B cell (primary cell): ENCODE results near the gene CKAP5. TPM values are rescaled to one million over a fixed set of nuclear protein-coding genes. Genes with fewer than 3 reads are reported as not detected.

Experiments used
- ATAC-seq: fragments of 200-7000 bp; cut with Tn5 transposase; one replicate; pipeline ENCODE4 v1.10.0; 2021; ENCODE audit warnings: low read depth, mild to moderate bottlenecking, moderate number of reproducible peaks, moderate library complexity
- CTCF ChIA-PET: fragments of 350-600 bp; sonication (Branson Sonifier 250); formaldehyde crosslinking; loops from one replicate; lab custom pipeline; 2021; ENCODE audit warnings: antibody characterized with exemption, inconsistent platforms; lab: Charles Lee
- POLR2A ChIA-PET: fragments of 350-600 bp; sonication (Branson Sonifier 250); formaldehyde crosslinking; loops from one replicate; lab custom pipeline; 2021; ENCODE audit warnings: antibody characterized with exemption; lab: Charles Lee
- DNase-seq: peaks from one replicate; pipeline ENCODE4 v3.0.0; 2013
- H2AFZ ChIP-seq: 2 replicates; pipeline ENCODE4 v1.6.1; 2012; ENCODE audit warnings: mild to moderate bottlenecking, low read depth, low read length; ENCODE audit not compliant: insufficient read depth, poor library complexity, severe bottlenecking
- H3K27ac ChIP-seq, 2 donors: 1 replicate in 1 of 2; 2 replicates in 1 of 2; pipeline ENCODE4 v1.5.1; 2012 to 2013; ENCODE audit warnings: low read length in 2 of 2, mild to moderate bottlenecking in 2 of 2, moderate library complexity in 1 of 2
- H3K27me3 ChIP-seq, 4 experiments: fragments of 200-600 bp in 1 of 4; sonication (generic) in 1 of 4; replicated peaks in 1 of 4; 1 replicate in 2 of 4; 2 replicates in 2 of 4; pipeline versions ENCODE4 v1.6.1 to v1.7.0; 2013 to 2016; ENCODE audit warnings: low read length in 3 of 4, mild to moderate bottlenecking in 2 of 4, mixed read lengths in 1 of 4, moderate library complexity in 1 of 4; ENCODE audit not compliant: insufficient read depth in 4 of 4, control insufficient read depth in 3 of 4; ENCODE audit errors: control extremely low read depth in 1 of 4
- H3K36me3 ChIP-seq, 2 experiments: replicated peaks in 1 of 2; 1 replicate in 1 of 2; 2 replicates in 1 of 2; pipeline versions ENCODE4 v1.6.1 to v1.7.1; 2013; ENCODE audit warnings: low read length in 1 of 2; ENCODE audit not compliant: insufficient read depth in 2 of 2, control insufficient read depth in 1 of 2; ENCODE audit errors: control extremely low read depth in 1 of 2, extremely low read depth in 1 of 2
- H3K4me1 ChIP-seq, 2 donors: fragments of 200-600 bp in 1 of 2; sonication (generic) in 1 of 2; 1 replicate in 1 of 2; 2 replicates in 1 of 2; pipeline versions ENCODE4 v1.5.1 to v1.6.1; 2013 to 2017; ENCODE audit warnings: low read length in 2 of 2; ENCODE audit not compliant: control insufficient read depth in 2 of 2, insufficient read depth in 2 of 2
- H3K4me2 ChIP-seq: replicated peaks from 2 replicates; pipeline ENCODE3; 2012; ENCODE audit warnings: mild to moderate bottlenecking, low read depth, low read length; ENCODE audit not compliant: poor library complexity, severe bottlenecking
- H3K4me3 ChIP-seq, 5 experiments: fragments of 200-600 bp in 1 of 5; sonication (generic) in 1 of 5; 1 replicate in 3 of 5; 2 replicates in 2 of 5; pipeline versions ENCODE4 v1.5.1 to v1.7.0; 2011 to 2016; ENCODE audit warnings: low read length in 4 of 5, mild to moderate bottlenecking in 4 of 5, low read depth in 2 of 5, control low read depth in 1 of 5, moderate library complexity in 1 of 5; ENCODE audit not compliant: insufficient read depth in 1 of 5; ENCODE audit errors: control extremely low read depth in 1 of 5, extremely low read depth in 1 of 5
- H3K79me2 ChIP-seq: fragments of 200-600 bp; sonication (generic); one replicate; pipeline ENCODE4 v1.6.0; 2016; ENCODE audit warnings: low read length; ENCODE audit not compliant: control insufficient read depth, insufficient read depth
- H3K9ac ChIP-seq: fragments of 200-600 bp; sonication (generic); 2 replicates; pipeline ENCODE4 v1.6.1; 2017; ENCODE audit warnings: mild to moderate bottlenecking, low read length, moderate library complexity
- H3K9me3 ChIP-seq, 3 donors: one replicate each; pipeline versions ENCODE4 v1.6.1 to v1.7.1; 2013; ENCODE audit warnings: low read length in 2 of 3; ENCODE audit not compliant: control insufficient read depth in 2 of 3, insufficient read depth in 1 of 3; ENCODE audit errors: control extremely low read depth in 1 of 3
- H4K20me1 ChIP-seq: 2 replicates; pipeline ENCODE4 v1.6.0; 2012; ENCODE audit warnings: mild to moderate bottlenecking, low read length; ENCODE audit not compliant: insufficient read depth, control insufficient read depth, poor library complexity, severe bottlenecking
- H3K27ac Mint-ChIP-seq: one replicate; pipeline ENCODE4 v1.8.0; 2021; ENCODE audit warnings: mixed read lengths
- H3K27me3 Mint-ChIP-seq: one replicate; pipeline ENCODE4 v1.8.0; 2021; ENCODE audit warnings: mixed read lengths
- H3K4me1 Mint-ChIP-seq: one replicate; pipeline ENCODE4 v1.8.0; 2021; ENCODE audit warnings: mixed read lengths
- H3K4me3 Mint-ChIP-seq: one replicate; pipeline ENCODE4 v1.8.0; 2021; ENCODE audit warnings: mixed read lengths
- H3K9me3 Mint-ChIP-seq: one replicate; pipeline ENCODE4 v1.8.0; 2022; ENCODE audit warnings: mixed read lengths; ENCODE audit not compliant: insufficient read depth
- CTCF ChIP-seq: fragments of 200-600 bp; IDR thresholded peaks from one replicate; pipeline ENCODE4 v1.8.0; 2022; ENCODE audit warnings: antibody characterized with exemption, mild to moderate bottlenecking
- EZH2 ChIP-seq: IDR thresholded peaks from 2 replicates; pipeline ENCODE4 v1.6.1; 2012; ENCODE audit warnings: borderline replicate concordance, low read depth, mild to moderate bottlenecking, moderate library complexity, low read length; ENCODE audit not compliant: insufficient read depth, poor library complexity, severe bottlenecking
- WGBS: methylation state at CpG from one replicate; pipeline ENCODE4 v1.1.5; 2013; ENCODE audit warnings: missing lambda C conversion rate; ENCODE audit not compliant: insufficient coverage; 5-methylcytosine and 5-hydroxymethylcytosine counted together
- intact Hi-C: fragments of 100-400 bp; cut with micrococcal nuclease; formaldehyde crosslinking; loops from one replicate; pipeline ENCODE4 v1.10.0; 2022
- polyA plus RNA-seq: library from polyadenylated mRNA; depleted of rRNA; stranded (reverse); fragments of >200 nt; gene quantifications from 2 replicates; pipeline ENCODE4 v1.2.3, GENCODE V29; 2012
- total RNA-seq, 2 donors: library from RNA; stranded (reverse); fragments of 120-200 nt in 1 of 2; gene quantifications; 1 replicate in 1 of 2; 2 replicates in 1 of 2; pipeline versions ENCODE4 v1.2.3 to v1.2.4, GENCODE V29; 2013 to 2022

Gene CKAP5
- total and polyA plus RNA-seq, 2 donors (not counting 1 experiment from before 2014, with no cell fraction given) = 7.3 to 54.3 TPM

GRCh38 chr11:46743693-46744339, 102.3 kb downstream of the CKAP5 start:
- intact Hi-C loops = no loop called here
- Histone ChIP-seq H3K4me2 (no peak overlapping the region), H3K9me3 (no peaks in the 10 kb centered on the region), H3K9ac (no peak overlapping the region), H3K27me3 (no peaks in the 10 kb centered on the region), H2AFZ (no peak overlapping the region), H3K4me3 (no peak overlapping the region), H3K79me2 (no peaks in the 10 kb centered on the region), H3K27ac (no peak overlapping the region), H3K36me3 (peaks cover 2 to 48% of the 10 kb centered on the region in 2 experiments), H3K4me1 (no peaks in the 10 kb centered on the region), H4K20me1 (no peaks in the 10 kb centered on the region)
- ChIA-PET POLR2A (no interaction called here), CTCF (no interaction called here)
- ATAC-seq (no peak), DNase-seq (no peak)
- Mint-ChIP-seq H3K9me3 (no peaks in the 10 kb centered on the region), H3K27me3 (no peaks in the 10 kb centered on the region), H3K4me1 (no peaks in the 10 kb centered on the region), H3K4me3 (no peak overlapping the region), H3K27ac (no peak overlapping the region)
- TF ChIP-seq CTCF (no peak), EZH2 (no peak)
- 97% methylated on average over 7 of the region's 10 CpGs for WGBS

- CTCF ChIA-PET = no interaction called here
- 88% methylated on average over 1 of the region's 2 CpGs for WGBS
Observed at GRCh38 chr11:46743043-46743442, 103.0 kb downstream of the CKAP5 start.

More at GRCh38 chr11:46743043-46743442, 103.0 kb downstream of the CKAP5 start:
- intact Hi-C loops = no loop called here
- no peaks in the 10 kb centered on the region for H3K9me3 ChIP-seq
- Mint-ChIP-seq H3K4me3 (no peak overlapping the region), H3K27me3 (no peaks in the 10 kb centered on the region), H3K27ac (no peak overlapping the region), H3K9me3 (no peaks in the 10 kb centered on the region), H3K4me1 (no peaks in the 10 kb centered on the region)
- DNase-seq = no peak
- H4K20me1 ChIP-seq = no peaks in the 10 kb centered on the region
- no peaks in the 10 kb centered on the region for H3K4me1 ChIP-seq
- no peaks in the 10 kb centered on the region for H3K79me2 ChIP-seq
- no peak for TF ChIP-seq EZH2
- no peak for TF ChIP-seq CTCF
- no peak overlapping the region for H3K9ac ChIP-seq
- no peak for ATAC-seq
- POLR2A ChIA-PET = no interaction called here
- no peaks in the 10 kb centered on the region for H3K27me3 ChIP-seq
- H3K4me3 ChIP-seq = no peak overlapping the region
- no peak overlapping the region for H2AFZ ChIP-seq
- peaks cover 2 to 46% of the 10 kb centered on the region in 2 experiments for H3K36me3 ChIP-seq
- H3K27ac ChIP-seq = no peak overlapping the region
- no peak overlapping the region for H3K4me2 ChIP-seq
